ENCODE results near the gene LMNB1.
"Not testable (repeated sequence)": the region's sequence is repeated elsewhere in the genome, so short reads cannot be mapped to it uniquely, and the experiment has no call there.

LMNB1 gene

GRCh38 chr5:126778675-126779403, 1.9 kb downstream of the LMNB1 start:
- DNase-seq (ENCODE audit: low spot score), result no peak

GRCh38 chr5:126780165-126780827, 3.4 kb downstream of the LMNB1 start:
- DNase-seq (ENCODE audit: low spot score), result peak; percentile 49

- not testable (repeated sequence) for DNase-seq (ENCODE audit: low spot score)
Measured at GRCh38 chr5:126788409-126788808, 11.5 kb downstream of the LMNB1 start.

- no peak for DNase-seq (ENCODE audit: low spot score)
Measured at GRCh38 chr5:126793097-126793496, 16.2 kb downstream of the LMNB1 start.

GRCh38 chr5:126793648-126794047, 16.7 kb downstream of the LMNB1 start:
- not testable (repeated sequence) for DNase-seq (ENCODE audit: low spot score)

- no peak for DNase-seq (ENCODE audit: low spot score)
Measured at GRCh38 chr5:126794157-126794828, 17.4 kb downstream of the LMNB1 start.

- no peak for DNase-seq (ENCODE audit: low spot score)
Measured at GRCh38 chr5:126799780-126800179, 22.8 kb downstream of the LMNB1 start.

GRCh38 chr5:126801174-126801991, 24.4 kb downstream of the LMNB1 start:
- no peak for DNase-seq (ENCODE audit: low spot score)

GRCh38 chr5:126801992-126802294, 25.0 kb downstream of the LMNB1 start:
- DNase-seq (ENCODE audit: low spot score), result no peak

GRCh38 chr5:126805063-126805462, 28.1 kb downstream of the LMNB1 start:
- no peak for DNase-seq (ENCODE audit: low spot score)

GRCh38 chr5:126808521-126808988, 31.6 kb downstream of the LMNB1 start:
- no peak for DNase-seq (ENCODE audit: low spot score)

- DNase-seq (ENCODE audit: low spot score), result no peak
Measured at GRCh38 chr5:126809916-126810315, 33.0 kb downstream of the LMNB1 start.

- no peak for DNase-seq (ENCODE audit: low spot score)
Measured at GRCh38 chr5:126810596-126811380, 33.9 kb downstream of the LMNB1 start.

- no peak for DNase-seq (ENCODE audit: low spot score)
Measured at GRCh38 chr5:126811515-126812198, 34.7 kb downstream of the LMNB1 start.

GRCh38 chr5:126812199-126812570, 35.2 kb downstream of the LMNB1 start:
- DNase-seq (ENCODE audit: low spot score), result no peak

- not testable (repeated sequence) for DNase-seq (ENCODE audit: low spot score)
Measured at GRCh38 chr5:126813799-126814198, 36.9 kb downstream of the LMNB1 start.

- no peak for DNase-seq (ENCODE audit: low spot score)
Measured at GRCh38 chr5:126814721-126815404, 37.9 kb downstream of the LMNB1 start.

- DNase-seq (ENCODE audit: low spot score), result no peak
Measured at GRCh38 chr5:126816649-126817048, 39.7 kb downstream of the LMNB1 start.

GRCh38 chr5:126818736-126819135, 41.8 kb downstream of the LMNB1 start:
- DNase-seq (ENCODE audit: low spot score), result no peak

GRCh38 chr5:126819253-126819652, 42.3 kb downstream of the LMNB1 start:
- DNase-seq (ENCODE audit: low spot score), result no peak
